ENCODE results near the gene KLHL29. TPM values are rescaled to one million over a fixed set of nuclear protein-coding genes. Genes with fewer than 3 reads are reported as not detected.
"Not testable (repeated sequence)": the region's sequence is repeated elsewhere in the genome, so short reads cannot be mapped to it uniquely, and the experiment has no call there.

Gene KLHL29
- total RNA-seq, 1 experiment from 2014 or later = 16.7 TPM

DNA sequence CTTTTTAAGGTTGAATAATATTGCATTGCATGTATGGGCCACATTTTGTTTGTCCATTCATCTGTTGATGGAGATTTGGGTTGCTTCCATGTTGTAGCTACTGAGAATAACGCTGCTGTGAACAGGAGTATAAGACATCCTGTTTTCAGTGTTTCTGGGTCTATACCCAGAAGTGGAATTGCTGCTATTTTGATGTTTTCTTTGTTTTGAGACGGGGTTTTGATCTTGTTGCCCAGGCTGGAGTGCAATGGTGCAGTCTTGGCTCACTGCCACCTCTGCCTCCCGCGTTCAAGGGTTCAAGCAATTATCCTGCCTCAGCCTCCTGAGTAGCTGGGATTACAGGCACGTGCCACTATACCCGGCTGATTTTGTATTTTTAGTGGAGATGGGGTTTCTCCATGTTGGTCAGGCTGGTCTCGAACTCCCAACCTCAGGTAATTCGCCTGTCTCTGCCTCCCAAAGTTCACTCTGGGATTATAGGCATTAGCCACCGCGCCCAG lies 6.3 kb downstream of the KLHL29 start:
- H3K9ac ChIP-seq (ENCODE audit: low read length); H3K4me2 ChIP-seq (ENCODE audit: low read length); H3K36me3 ChIP-seq (ENCODE audit: control insufficient read depth in 1 of 2, insufficient read depth in 2 of 2, low read length in 2 of 2); H3K9me2 ChIP-seq (ENCODE audit: insufficient read depth); H2AFZ ChIP-seq (ENCODE audit: low read depth, low read length, poor library complexity, severe bottlenecking); H3K4me1 ChIP-seq (ENCODE audit: control insufficient read depth in 1 of 2, insufficient read depth in 2 of 2, low read length in 2 of 2); H3K27ac ChIP-seq (ENCODE audit: low read depth, low read length); BruUV-seq (replicated peaks); H3K9me3 ChIP-seq (ENCODE audit: control insufficient read depth in 1 of 2, insufficient read depth in 1 of 2, low read depth in 1 of 2, low read length in 2 of 2); RAD21 ChIA-PET (ENCODE audit: low non-redundant PET in 1 of 2, low total read pairs in 2 of 2, uncharacterized antibody in 2 of 2, unreplicated experiment in 2 of 2); CTCF ChIA-PET; H3K4me3 ChIP-seq (replicated peaks in 1 of 2; ENCODE audit: low read depth in 1 of 2, low read length in 2 of 2); intact Hi-C loops (cut with micrococcal nuclease); H3K27me3 ChIP-seq (ENCODE audit: insufficient read depth, low read length); ATAC-seq; H4K20me1 ChIP-seq (ENCODE audit: insufficient read depth); POLR2A ChIA-PET; DNase-seq (ENCODE audit: low read depth, low spot score): not testable (repeated sequence)
- peaks cover 80% of the 10 kb centered on the region for H3K79me2 ChIP-seq (ENCODE audit: insufficient read depth, low read length)

GRCh38 chr2:23393722-23394121 lies 8.7 kb downstream of the KLHL29 start:
- DNase-seq (ENCODE audit: low read depth, low spot score) (no peak), ATAC-seq (no peak)
- intact Hi-C loops (cut with micrococcal nuclease) = no loop called here
- Histone ChIP-seq H3K27ac (ENCODE audit: low read depth, low read length) (no peak overlapping the region), H3K4me3 (replicated peaks in 1 of 2; ENCODE audit: low read depth in 1 of 2, low read length in 2 of 2) (no peak overlapping the region), H3K9me3 (ENCODE audit: control insufficient read depth in 1 of 2, insufficient read depth in 1 of 2, low read depth in 1 of 2, low read length in 2 of 2) (no peaks in the 10 kb centered on the region), H2AFZ (ENCODE audit: low read depth, low read length, poor library complexity, severe bottlenecking) (no peak overlapping the region), H3K27me3 (ENCODE audit: insufficient read depth, low read length) (no peaks in the 10 kb centered on the region), H3K9ac (ENCODE audit: low read length) (no peak overlapping the region), H3K4me2 (ENCODE audit: low read length) (no peak overlapping the region), H4K20me1 (ENCODE audit: insufficient read depth) (no peaks in the 10 kb centered on the region), H3K9me2 (ENCODE audit: insufficient read depth) (no peaks in the 10 kb centered on the region), H3K79me2 (ENCODE audit: insufficient read depth, low read length) (peaks cover 57% of the 10 kb centered on the region), H3K36me3 (ENCODE audit: control insufficient read depth in 1 of 2, insufficient read depth in 2 of 2, low read length in 2 of 2) (no peaks in the 10 kb centered on the region), H3K4me1 (ENCODE audit: control insufficient read depth in 1 of 2, insufficient read depth in 2 of 2, low read length in 2 of 2) (no peaks in the 10 kb centered on the region)
- ChIA-PET CTCF (no interaction called here), POLR2A (no interaction called here), RAD21 (ENCODE audit: low non-redundant PET in 1 of 2, low total read pairs in 2 of 2, uncharacterized antibody in 2 of 2, unreplicated experiment in 2 of 2) (no interaction called here)
- no TSS peak for BruUV-seq (replicated peaks)
- TF ChIP-seq CEBPB (IDR thresholded peaks at IDR 0.05; ENCODE audit: low read depth) (no peak), ZNF274 (IDR thresholded peaks at IDR 0.05; ENCODE audit: low read depth, low read length) (no peak), TCF7L2 (IDR thresholded peaks at IDR 0.05; ENCODE audit: borderline replicate concordance, extremely low read depth, insufficient read depth, insufficient read length) (no peak), YY1 (IDR thresholded peaks at IDR 0.05; ENCODE audit: extremely low read depth, insufficient replicate concordance, low read depth, low read length) (no peak), EGR1 (IDR thresholded peaks at IDR 0.05; ENCODE audit: low read depth) (no peak), ELF1 (IDR thresholded peaks at IDR 0.05; ENCODE audit: borderline replicate concordance, low read depth) (no peak), REST (IDR thresholded peaks at IDR 0.05; ENCODE audit: low read depth) (no peak), ZFX (IDR thresholded peaks at IDR 0.05) (no peak), JUND (IDR thresholded peaks at IDR 0.05) (no peak), SRF (IDR thresholded peaks at IDR 0.05; ENCODE audit: low read depth) (no peak)
- TF ChIP-seq, protein P1, sequence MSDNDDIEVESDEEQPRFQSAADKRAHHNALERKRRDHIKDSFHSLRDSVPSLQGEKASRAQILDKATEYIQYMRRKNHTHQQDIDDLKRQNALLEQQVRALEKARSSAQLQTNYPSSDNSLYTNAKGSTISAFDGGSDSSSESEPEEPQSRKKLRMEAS (IDR thresholded peaks at IDR 0.05) = no peak
- TF ChIP-seq, protein P2, sequence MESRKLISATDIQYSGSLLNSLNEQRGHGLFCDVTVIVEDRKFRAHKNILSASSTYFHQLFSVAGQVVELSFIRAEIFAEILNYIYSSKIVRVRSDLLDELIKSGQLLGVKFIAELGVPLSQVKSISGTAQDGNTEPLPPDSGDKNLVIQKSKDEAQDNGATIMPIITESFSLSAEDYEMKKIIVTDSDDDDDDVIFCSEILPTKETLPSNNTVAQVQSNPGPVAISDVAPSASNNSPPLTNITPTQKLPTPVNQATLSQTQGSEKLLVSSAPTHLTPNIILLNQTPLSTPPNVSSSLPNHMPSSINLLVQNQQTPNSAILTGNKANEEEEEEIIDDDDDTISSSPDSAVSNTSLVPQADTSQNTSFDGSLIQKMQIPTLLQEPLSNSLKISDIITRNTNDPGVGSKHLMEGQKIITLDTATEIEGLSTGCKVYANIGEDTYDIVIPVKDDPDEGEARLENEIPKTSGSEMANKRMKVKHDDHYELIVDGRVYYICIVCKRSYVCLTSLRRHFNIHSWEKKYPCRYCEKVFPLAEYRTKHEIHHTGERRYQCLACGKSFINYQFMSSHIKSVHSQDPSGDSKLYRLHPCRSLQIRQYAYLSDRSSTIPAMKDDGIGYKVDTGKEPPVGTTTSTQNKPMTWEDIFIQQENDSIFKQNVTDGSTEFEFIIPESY (IDR thresholded peaks at IDR 0.05; ENCODE audit: extremely low read depth, insufficient replicate concordance, low read length) = no peak
- TF ChIP-seq, protein P3, sequence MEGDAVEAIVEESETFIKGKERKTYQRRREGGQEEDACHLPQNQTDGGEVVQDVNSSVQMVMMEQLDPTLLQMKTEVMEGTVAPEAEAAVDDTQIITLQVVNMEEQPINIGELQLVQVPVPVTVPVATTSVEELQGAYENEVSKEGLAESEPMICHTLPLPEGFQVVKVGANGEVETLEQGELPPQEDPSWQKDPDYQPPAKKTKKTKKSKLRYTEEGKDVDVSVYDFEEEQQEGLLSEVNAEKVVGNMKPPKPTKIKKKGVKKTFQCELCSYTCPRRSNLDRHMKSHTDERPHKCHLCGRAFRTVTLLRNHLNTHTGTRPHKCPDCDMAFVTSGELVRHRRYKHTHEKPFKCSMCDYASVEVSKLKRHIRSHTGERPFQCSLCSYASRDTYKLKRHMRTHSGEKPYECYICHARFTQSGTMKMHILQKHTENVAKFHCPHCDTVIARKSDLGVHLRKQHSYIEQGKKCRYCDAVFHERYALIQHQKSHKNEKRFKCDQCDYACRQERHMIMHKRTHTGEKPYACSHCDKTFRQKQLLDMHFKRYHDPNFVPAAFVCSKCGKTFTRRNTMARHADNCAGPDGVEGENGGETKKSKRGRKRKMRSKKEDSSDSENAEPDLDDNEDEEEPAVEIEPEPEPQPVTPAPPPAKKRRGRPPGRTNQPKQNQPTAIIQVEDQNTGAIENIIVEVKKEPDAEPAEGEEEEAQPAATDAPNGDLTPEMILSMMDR (IDR thresholded peaks at IDR 0.05 in 2 of 3, conservative IDR thresholded peaks at IDR 0.05 in 1 of 3; ENCODE audit: borderline replicate concordance in 1 of 3, insufficient read depth in 1 of 3, low read depth in 2 of 3, low read length in 2 of 3) = no peak
